Activated CD4-positive, alpha-beta T cell treated with anti-CD3 and anti-CD28 coated beads for 48 hours (primary cell): Measurements from ENCODE around the gene SPDYC.
"Not testable (repeated sequence)": the region's sequence is repeated elsewhere in the genome, so short reads cannot be mapped to it uniquely, and the experiment has no call there.

Source experiments
- DNase-seq: peaks from one replicate; pipeline ENCODE4 v3.0.0-alpha.2; 2020

SPDYC gene

DNA sequence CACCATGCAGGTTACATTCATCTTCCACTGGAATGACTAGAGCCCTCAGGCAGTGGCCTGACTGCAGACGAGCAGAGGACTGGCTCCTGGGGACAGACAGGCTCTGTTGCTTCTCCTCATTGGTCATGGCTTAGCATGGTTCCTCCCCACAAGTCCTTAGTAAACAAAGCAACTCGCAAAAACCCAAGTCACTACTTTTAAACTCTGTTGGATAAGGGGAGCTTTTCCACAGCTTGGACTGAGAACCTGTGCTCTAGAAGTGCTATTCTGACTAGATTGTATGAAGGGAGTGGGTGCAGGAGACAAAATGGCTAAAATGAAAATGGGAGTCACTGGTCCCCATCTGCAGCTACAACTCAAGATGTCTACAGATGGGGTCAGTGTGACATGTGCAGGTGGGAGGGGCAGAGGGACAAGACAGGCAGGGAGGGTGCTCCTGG, 4.6 kb downstream of the SPDYC start:
- not testable (repeated sequence) for DNase-seq

DNA sequence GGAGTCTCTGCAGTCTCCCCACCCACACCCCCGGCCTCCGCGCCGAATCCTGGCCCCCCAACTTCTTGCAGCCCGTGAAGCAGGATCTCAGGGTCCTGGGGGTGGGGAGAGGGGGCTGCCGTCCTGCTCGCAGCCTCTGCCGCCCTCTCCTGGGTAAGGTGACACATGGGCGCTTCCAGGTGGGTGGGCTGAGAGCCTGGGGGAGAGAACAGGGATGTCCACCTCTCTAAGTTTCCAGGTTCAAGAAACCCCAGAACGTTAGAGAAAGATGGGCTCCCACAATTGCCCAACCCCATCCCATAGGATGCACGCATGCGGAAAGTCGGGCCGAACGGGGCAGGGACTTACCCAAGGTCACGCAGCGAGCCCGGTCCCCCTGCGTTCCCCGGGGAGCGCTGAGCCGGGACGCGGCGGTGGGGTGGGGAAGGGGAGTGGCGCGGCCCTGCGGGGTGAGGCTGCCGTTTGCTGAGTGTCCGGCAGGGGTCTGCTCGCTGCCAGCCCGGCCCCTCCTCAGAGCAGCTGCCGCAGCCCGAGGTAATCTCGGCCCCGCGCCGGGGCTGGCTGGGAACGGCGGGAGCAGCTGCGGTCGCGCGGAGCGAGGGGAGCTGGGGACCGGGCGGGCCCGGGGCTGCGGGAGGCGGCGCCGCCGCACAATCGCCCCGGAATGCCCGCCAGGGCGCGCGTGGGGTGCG, 11.0 kb downstream of the SPDYC start:
- DNase-seq, result peak; percentile 76

DNA sequence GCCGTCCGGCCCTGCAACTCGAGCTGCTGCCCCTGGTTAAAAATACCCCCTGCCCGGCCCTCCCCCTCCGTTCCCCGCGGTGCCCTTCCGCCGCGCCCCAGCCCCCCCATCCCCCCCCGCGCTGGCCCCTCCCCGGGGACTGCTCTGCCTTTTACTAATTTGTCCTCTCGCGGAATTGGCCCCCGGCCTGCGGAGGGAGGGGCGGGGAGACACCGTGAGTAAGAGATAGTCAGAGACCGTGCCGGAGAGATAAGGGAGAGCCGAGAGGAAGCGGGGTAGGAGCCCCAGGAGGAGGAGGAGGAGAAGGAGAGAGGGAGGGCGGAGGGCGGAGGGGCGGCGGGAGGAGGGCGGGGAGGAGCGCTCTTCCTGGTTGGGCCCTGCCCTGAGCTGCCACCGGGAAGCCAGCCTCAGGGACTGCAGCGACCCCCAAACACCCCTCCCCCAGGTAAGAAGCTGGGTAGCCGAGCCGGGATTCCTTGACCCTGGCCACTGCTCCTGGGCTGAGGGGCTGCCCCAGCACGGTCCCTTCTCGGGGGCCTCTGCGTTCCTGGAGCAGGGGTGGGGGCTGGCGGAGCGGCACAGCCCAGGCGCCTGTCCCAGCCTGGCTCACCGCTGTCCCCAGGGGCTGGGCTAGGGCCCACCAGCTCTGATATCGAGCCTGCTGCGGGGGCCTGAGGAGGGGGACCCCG, 11.7 kb downstream of the SPDYC start, which contains the start of gene CAPN1:
Gene CAPN1 (plus strand): TSS at position 360 of the 689 bp plus-strand sequence. CDS start 774 bp downstream, outside the sequence.
- DNase-seq, result peak; percentile 85

DNA sequence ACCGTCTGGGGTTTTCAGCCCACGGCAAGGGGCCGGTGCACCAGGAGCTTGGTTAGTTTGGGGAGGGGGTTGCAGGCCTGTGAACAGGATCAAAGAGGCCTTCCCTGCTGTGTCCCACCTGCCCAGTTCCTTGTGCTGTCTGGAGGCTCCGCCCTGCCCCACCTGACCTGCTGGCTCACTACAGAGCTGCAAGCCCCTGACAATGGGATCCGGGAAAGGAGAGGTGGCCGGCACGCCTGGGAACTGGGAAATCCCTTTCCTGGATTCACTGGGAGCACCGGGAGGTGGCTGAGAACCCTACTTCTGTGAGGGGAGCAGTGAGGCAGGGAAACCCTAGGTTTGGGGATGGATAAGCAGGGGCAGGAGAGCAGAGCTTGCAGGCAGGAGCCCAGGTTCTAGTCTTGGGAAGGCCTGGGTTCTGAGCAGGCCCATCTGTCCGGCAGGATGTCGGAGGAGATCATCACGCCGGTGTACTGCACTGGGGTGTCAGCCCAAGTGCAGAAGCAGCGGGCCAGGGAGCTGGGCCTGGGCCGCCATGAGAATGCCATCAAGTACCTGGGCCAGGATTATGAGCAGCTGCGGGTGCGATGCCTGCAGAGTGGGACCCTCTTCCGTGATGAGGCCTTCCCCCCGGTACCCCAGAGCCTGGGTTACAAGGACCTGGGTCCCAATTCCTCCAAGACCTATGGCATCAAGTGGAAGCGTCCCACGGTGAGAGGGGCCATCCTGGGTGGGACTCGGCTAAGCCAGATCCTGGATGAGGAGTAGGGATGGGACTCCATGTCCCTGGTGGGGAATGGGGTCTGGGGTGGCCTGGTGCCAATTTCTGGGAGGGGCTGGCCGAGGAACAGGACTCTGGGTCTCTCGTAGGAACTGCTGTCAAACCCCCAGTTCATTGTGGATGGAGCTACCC, 12.5 kb downstream of the SPDYC start:
- peak; percentile 32 for DNase-seq

DNA sequence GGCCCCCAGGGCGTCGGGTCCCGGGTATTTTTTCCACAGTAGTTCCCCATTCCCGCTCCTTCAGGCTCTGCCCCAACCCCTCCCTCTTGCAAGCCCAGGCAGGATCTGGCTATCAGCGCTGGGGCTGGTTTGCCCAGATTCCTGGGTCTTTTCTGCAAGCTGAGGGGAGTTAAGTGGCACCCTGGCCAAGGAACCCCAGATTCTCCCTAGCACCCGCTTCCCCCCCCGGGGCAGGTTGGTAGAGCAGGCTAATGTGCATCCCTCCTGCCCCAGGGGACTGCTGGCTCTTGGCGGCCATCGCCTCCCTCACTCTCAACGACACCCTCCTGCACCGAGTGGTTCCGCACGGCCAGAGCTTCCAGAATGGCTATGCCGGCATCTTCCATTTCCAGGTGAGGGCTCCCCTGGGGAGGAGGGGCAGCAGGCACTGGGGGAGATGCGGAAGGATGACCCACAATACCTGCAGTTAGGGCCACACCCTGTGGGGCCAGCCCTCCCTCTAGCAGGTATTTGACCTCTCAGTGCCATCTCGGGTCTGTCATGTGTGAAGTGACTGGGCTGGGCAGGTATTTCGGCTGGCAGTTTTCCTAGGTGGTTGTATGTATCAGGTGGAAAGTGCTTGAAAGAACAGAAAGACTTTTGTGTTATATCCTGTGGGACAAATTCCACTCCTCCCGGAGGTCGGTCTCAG, 13.3 kb downstream of the SPDYC start:
- no peak for DNase-seq

DNA sequence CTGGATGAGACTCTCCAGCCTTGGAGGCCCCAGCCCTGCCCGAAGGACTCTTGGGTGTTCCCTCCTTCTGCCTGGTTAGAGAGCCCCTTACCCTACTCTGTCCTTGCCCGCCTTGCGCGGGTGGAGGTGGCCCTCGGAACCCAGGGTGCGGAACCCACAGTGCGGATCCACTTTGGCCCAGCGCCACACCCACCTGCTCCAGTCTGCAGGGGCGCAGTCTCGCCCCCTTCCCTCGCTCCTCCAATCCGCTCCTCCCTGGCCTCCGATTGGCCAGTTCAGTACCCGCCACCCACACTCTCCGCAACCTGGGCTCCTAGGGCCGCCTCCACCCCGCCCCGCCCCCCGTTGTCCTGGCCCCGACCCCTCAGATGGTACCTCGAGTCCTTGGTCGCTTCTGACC, 14.1 kb downstream of the SPDYC start:
- no peak for DNase-seq

DNA sequence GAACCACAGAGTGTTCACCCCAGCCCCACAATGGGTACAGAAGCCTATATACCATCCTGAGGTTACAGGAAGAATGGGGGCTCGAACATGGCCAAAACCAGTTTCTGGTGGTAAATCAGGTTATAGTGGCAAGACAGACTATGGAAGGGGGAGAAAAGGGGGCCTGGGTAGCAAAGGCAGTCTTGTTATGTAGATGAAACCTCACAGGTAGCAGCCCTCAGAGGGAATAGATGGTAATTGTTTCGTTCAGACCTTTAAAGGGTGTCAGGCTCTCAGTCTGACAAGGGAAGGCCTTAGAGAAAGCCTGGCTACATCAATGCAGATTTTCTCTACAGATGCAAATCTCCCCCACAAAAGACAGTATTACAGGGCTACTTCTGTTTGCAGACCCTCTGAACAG, 15.1 kb downstream of the SPDYC start:
- DNase-seq, result no peak

DNA sequence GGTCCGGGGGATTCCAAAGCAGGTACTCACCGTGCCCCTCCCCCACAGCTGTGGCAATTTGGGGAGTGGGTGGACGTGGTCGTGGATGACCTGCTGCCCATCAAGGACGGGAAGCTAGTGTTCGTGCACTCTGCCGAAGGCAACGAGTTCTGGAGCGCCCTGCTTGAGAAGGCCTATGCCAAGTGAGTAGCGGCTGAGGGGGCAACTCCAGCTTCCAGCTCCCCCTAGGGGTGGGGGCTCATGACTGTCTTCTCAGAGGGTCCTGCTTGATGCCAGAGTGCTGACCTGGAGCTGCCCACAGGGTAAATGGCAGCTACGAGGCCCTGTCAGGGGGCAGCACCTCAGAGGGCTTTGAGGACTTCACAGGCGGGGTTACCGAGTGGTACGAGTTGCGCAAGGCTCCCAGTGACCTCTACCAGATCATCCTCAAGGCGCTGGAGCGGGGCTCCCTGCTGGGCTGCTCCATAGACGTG, 15.9 kb downstream of the SPDYC start:
- no peak for DNase-seq

DNA sequence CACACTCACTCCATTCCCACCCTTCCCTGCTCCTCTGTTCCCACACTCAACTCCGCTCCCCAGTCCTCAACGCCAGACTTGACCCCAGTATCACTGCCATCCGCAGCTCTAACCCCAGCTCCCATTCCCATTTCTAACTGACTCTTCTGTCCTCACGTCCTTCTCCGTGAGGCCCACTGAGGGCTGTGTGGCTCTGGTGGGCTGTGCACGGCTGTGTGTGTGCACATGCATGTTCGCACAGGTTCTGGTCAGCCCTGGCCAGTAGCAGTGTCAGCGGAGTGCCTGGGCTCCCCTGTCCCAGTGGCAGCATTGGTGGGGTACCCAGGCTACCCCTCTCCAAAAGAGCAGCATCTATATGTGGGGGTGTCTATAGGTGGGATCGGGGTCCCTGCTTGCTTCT, 16.7 kb downstream of the SPDYC start:
- DNase-seq, result no peak

DNA sequence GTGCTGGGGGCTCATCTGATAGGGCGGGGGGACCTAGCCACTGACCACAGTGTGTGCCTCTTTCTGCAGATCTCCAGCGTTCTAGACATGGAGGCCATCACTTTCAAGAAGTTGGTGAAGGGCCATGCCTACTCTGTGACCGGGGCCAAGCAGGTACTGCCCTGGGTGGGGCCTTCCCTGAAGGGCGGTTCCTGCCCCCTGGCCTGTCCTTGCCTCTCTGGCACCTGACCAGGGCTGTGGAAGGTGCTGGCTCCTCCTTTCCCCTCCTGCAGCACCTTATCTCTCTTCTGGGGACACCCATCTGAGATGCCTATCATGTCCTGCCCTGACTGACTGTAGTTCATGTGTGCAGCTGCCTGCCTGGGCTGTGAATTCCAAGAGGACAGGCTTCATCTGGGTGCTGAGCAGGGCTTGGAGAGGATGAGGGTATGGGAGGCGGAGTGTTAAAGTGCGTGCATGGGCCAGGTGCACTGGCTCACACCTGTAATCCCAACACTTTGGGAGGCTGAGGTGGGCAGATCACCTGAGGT, 17.2 kb downstream of the SPDYC start:
- DNase-seq, result no peak

DNA sequence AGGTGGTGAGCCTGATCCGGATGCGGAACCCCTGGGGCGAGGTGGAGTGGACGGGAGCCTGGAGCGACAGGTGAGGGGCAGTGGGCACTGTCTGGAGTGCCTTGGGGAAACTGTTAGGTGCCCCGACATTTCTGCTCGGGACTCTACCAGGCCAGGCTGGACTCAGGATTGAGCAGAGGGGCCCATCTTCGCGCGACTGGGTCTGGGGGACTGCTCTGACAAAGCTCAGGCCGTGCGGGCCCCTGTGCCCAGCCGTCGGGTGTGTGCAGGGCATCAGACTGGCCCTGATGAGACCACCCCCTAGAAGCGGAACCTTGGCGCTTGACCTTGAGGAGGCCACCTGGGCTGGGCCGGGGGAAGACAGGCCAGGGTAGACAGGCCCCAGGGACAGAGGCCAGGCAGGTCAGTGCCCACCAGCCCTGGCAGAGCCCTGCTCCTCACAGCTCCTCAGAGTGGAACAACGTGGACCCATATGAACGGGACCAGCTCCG, 18.0 kb downstream of the SPDYC start:
- no peak for DNase-seq

DNA sequence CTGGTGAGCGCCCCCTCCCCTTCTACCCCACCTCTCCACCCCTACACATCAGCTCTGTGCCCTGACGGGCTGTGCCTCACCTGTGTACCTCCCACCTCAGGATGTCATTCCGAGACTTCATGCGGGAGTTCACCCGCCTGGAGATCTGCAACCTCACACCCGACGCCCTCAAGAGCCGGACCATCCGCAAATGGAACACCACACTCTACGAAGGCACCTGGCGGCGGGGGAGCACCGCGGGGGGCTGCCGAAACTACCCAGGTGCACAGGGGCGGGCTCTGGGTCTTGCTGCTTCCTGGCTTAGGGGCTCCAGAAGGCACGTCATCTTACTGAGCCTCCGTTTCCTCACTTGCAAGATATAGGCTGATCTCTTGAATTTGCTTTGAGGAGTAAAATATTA, 18.5 kb downstream of the SPDYC start:
- no peak for DNase-seq

DNA sequence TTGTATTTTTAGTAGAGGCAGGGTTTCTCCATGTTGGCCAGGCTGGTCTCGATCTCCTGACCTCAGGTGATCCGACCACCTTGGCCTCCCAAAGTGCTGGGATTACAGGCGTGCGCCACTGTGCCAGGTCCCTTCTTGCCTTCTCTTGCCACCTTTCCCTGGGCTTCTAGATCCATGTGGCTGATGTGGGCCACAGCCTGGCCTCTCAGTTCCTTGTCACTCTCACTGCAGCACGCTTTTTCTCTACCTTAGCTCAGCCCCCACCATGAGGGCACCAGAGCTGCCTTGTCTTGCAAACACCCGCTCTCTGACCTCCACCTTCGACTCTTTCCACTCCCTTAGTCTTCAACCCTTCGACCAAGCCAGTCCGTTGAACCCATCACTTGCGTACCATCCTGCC, 19.2 kb downstream of the SPDYC start:
- no peak for DNase-seq

DNA sequence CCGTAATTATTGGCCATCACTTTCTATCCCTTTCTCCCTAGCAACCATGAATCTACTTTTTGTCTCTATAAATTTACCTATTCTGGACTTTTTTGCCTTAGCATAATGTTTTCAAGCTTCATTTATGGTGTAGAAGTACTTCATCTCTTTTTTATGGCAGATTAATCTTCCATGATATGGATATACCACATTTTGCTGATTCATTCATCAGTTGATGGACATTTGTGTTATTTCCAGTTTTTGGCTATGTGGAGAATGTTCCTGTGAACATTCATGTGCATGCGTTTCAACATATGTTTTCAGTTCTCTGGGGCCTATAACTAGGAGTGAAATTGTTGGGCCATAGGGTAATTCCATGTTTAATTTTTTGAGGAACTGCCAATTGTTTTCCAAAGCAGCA, 24.5 kb downstream of the SPDYC start:
- no peak for DNase-seq

DNA sequence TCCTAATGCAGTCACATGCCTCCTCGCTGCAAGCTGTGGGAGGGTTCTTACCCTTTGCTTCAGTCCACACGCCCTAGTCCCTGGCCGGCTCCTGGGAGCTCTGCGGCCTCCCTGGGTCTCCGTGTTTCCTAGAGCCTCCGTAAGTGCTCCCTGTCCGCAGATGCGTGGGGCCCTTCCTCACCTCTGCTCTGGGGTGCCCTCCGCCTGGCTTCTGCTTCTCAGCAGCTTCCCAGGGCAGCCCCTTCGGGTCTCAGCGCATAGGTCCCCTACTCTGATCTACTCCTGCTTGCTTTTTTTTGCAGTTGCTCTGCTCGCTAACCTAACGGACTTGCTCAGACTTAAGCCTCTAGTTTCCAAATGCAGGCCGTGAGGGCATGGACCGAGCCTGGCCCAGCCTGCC, 34.1 kb downstream of the SPDYC start:
- DNase-seq, result no peak

DNA sequence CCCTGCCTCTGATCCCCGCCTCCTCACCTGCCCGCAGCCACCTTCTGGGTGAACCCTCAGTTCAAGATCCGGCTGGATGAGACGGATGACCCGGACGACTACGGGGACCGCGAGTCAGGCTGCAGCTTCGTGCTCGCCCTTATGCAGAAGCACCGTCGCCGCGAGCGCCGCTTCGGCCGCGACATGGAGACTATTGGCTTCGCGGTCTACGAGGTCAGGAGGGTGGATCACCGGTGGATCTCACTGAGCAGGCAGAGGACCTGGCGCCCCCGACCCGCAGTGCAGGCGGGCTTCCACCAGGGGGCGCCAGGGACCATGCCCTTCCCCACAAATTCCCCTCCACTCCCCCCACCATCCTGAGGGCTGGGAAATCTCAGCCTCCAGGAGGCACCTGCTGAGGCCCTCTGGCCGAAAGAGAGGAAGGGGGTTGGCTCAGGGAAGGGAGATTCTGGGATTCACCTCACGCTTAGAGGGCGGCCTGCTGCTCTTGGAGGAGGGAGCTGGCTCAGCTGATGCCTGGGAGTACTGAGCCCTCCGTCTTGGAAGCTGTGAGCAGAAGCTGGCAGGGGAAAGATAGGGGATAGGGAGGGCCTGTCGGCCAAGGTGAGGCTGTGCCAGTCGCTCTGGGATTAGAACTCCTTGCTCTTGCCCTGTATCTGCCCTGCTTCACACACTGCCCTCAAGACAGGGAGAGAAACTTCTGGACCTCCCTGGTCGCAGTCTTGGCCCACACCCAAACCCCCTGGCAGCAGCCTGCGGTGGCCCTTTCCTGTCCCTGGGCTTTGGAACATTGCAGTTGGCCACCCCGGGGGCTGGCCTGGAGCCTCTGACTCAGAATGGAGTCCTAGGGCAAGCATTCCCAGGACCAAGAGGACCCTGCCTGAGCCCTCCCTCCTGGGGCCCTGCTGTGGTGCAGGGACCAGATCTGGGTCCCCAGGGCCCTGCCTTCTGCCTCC, 34.9 kb downstream of the SPDYC start:
- DNase-seq, result peak; percentile 64

DNA sequence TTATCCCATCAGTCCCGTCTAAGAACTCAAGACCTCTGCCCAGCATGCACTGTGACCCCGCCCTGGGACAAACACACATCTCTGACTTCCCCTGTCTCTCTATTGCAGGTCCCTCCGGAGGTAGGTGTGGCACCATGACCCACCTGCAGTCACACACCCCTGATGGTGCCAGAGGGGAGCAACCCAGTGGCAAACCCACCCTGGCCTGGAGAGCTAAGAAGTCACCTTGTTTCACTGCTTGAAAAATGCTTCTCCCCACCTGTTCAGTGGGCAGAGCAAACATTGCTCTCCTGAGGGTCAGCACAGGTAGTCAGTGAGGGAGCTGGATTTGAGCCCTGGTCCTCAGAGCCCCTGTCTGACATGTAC, 35.6 kb downstream of the SPDYC start:
- no peak for DNase-seq

DNA sequence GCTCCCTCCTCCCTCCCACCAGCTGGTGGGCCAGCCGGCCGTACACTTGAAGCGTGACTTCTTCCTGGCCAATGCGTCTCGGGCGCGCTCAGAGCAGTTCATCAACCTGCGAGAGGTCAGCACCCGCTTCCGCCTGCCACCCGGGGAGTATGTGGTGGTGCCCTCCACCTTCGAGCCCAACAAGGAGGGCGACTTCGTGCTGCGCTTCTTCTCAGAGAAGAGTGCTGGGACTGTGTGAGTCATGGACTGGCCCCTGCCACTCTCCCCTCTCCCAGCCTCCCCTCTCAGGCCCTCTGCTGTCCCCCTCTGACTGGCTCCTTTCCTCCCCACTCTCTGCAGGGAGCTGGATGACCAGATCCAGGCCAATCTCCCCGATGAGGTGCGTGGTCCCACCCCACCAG, 36.4 kb downstream of the SPDYC start:
- DNase-seq, result no peak

DNA sequence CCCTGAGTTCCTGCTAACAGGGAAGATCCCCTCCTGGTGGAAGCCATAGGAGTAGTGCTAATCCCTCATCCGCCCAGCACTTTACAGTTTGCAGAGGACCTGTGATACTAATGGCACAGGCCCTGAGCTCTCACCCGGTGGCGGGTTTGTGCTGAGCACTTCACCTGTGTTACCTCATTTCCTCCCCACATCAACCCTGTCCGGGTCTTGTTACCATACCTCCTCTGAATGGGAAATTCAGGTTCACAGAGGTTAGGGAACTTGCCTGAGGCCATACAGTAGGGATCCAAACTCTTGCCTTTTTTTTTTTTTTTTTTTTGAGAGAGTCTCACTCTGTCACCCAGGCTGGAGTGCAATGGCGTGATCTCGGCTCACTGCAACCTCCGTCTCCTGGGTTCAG, 36.9 kb downstream of the SPDYC start:
- no peak for DNase-seq

DNA sequence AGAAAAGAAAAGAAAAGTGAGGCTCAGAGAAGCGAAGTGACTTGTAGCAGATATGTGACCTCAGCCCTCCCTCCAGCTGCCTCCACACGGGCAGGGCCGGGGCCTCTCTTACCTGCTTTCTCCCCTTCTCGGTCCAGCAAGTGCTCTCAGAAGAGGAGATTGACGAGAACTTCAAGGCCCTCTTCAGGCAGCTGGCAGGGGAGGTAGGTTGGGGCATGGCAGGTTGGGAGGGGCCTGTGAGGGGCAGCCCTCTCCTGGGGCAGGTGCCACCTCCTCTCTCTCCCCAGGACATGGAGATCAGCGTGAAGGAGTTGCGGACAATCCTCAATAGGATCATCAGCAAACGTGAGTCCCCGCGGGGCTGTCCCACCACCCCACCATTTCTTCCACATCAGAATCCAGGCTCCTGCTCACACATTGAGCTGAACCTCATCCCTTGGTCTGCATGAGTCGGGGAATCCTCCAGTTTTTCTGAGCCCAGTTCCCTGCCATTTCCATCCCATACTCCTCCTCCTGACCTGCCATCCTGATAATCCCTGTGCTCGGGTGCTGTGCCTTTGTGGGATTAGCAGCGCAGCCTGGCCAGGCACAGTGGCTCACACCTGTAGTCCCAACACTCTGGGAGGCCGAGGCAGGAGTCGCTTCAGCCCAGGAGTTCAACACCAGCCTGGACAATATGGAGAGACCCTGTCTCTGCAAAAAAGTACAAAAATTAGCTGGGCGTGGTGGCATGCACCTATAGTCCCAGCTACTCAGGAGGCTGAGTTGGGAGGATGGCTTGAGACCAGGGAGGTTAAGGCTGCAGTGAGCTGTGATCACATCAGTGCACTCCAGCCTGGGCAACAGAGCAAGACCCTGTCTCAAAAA, 38.1 kb downstream of the SPDYC start:
- DNase-seq, result no peak
